Measurements from ENCODE around the gene ZNF232. TPM values are rescaled to one million over a fixed set of nuclear protein-coding genes. Genes with fewer than 3 reads are reported as not detected.
A peak's percentile ranks its signal among the peaks of the same experiment; 100 is the strongest.
"Not testable (repeated sequence)": the region's sequence is repeated elsewhere in the genome, so short reads cannot be mapped to it uniquely, and the experiment has no call there.

Gene ZNF232
- total and polyA plus RNA-seq, 9 donors = 8.4 to 27.4 (median 10.4) TPM

GRCh38 chr17:5122586-5123342 lies 11.1 kb upstream of the ZNF232 start:
- H3K36me3 ChIP-seq (ENCODE audit: control insufficient read depth, insufficient read depth, low read length) = no peaks in the 10 kb centered on the region
- DNase-seq = peak; percentile 53
- peak overlapping the region; percentile 55 for H3K4me3 ChIP-seq (ENCODE audit: low read length)
- H3K27me3 ChIP-seq (ENCODE audit: control insufficient read depth, insufficient read depth, low read length) = peaks cover 11% of the 10 kb centered on the region
- no peaks in the 10 kb centered on the region for H3K9me3 ChIP-seq (replicated peaks; ENCODE audit: control insufficient read depth, low read depth, low read length)
- peak overlapping the region; percentile 73 for H3K27ac ChIP-seq (ENCODE audit: low read length)
- H3K4me1 ChIP-seq (ENCODE audit: control insufficient read depth, insufficient read depth, low read length) = peaks cover 33% of the 10 kb centered on the region
- 1% methylated on average over 66 of the region's 75 CpGs for WGBS (ENCODE audit: insufficient coverage)

- Histone ChIP-seq H3K4me3 (ENCODE audit: low read length) (peak overlapping the region; percentile 55), H3K27me3 (ENCODE audit: control insufficient read depth, insufficient read depth, low read length) (peaks cover 17% of the 10 kb centered on the region), H3K27ac (ENCODE audit: low read length) (peak overlapping the region; percentile 73), H3K4me1 (ENCODE audit: control insufficient read depth, insufficient read depth, low read length) (peaks cover 33% of the 10 kb centered on the region)
- WGBS (ENCODE audit: insufficient coverage) = 65% methylated on average over 7 of the region's 7 CpGs
- H3K36me3 ChIP-seq (ENCODE audit: control insufficient read depth, insufficient read depth, low read length); H3K9me3 ChIP-seq (replicated peaks; ENCODE audit: control insufficient read depth, low read depth, low read length); DNase-seq: not testable (repeated sequence)
Measured at GRCh38 chr17:5122056-5122455, 10.4 kb upstream of the ZNF232 start.

GRCh38 chr17:5121186-5121841 lies 9.6 kb upstream of the ZNF232 start:
- whole genome bisulfite sequencing (ENCODE audit: insufficient coverage) = 80% methylated on average over 13 of the region's 16 CpGs
- H3K9me3 ChIP-seq (replicated peaks; ENCODE audit: control insufficient read depth, low read depth, low read length) = no peaks in the 10 kb centered on the region
- H3K27ac ChIP-seq (ENCODE audit: low read length) = peak overlapping the region; percentile 85
- DNase-seq = no peak
- no peaks in the 10 kb centered on the region for H3K36me3 ChIP-seq (ENCODE audit: control insufficient read depth, insufficient read depth, low read length)
- peaks cover 25% of the 10 kb centered on the region for H3K27me3 ChIP-seq (ENCODE audit: control insufficient read depth, insufficient read depth, low read length)
- H3K4me1 ChIP-seq (ENCODE audit: control insufficient read depth, insufficient read depth, low read length) = peaks cover 35% of the 10 kb centered on the region
- H3K4me3 ChIP-seq (ENCODE audit: low read length) = peak overlapping the region; percentile 20

GRCh38 chr17:5120436-5121185 lies 8.9 kb upstream of the ZNF232 start:
- H3K27ac ChIP-seq (ENCODE audit: low read length) = peak overlapping the region; percentile 85
- 78% methylated on average over 5 of the region's 6 CpGs for WGBS (ENCODE audit: insufficient coverage)
- H3K4me3 ChIP-seq (ENCODE audit: low read length); H3K36me3 ChIP-seq (ENCODE audit: control insufficient read depth, insufficient read depth, low read length); H3K9me3 ChIP-seq (replicated peaks; ENCODE audit: control insufficient read depth, low read depth, low read length): not testable (repeated sequence)
- H3K27me3 ChIP-seq (ENCODE audit: control insufficient read depth, insufficient read depth, low read length) = peaks cover 32% of the 10 kb centered on the region
- peaks cover 42% of the 10 kb centered on the region for H3K4me1 ChIP-seq (ENCODE audit: control insufficient read depth, insufficient read depth, low read length)
- DNase-seq = peak; percentile 76

- peak overlapping the region; percentile 62 for H3K27ac ChIP-seq (ENCODE audit: low read length)
- peaks cover 37% of the 10 kb centered on the region for H3K27me3 ChIP-seq (ENCODE audit: control insufficient read depth, insufficient read depth, low read length)
- no peak for DNase-seq
- H3K9me3 ChIP-seq (replicated peaks; ENCODE audit: control insufficient read depth, low read depth, low read length) = no peaks in the 10 kb centered on the region
- WGBS (ENCODE audit: insufficient coverage) = 65% methylated on average over 5 of the region's 7 CpGs
- H3K4me3 ChIP-seq (ENCODE audit: low read length) = no peak overlapping the region
- no peaks in the 10 kb centered on the region for H3K36me3 ChIP-seq (ENCODE audit: control insufficient read depth, insufficient read depth, low read length)
- peaks cover 44% of the 10 kb centered on the region for H3K4me1 ChIP-seq (ENCODE audit: control insufficient read depth, insufficient read depth, low read length)
Measured at GRCh38 chr17:5120036-5120435, 8.4 kb upstream of the ZNF232 start.

- H3K36me3 ChIP-seq (ENCODE audit: control insufficient read depth, insufficient read depth, low read length) = no peaks in the 10 kb centered on the region
- H3K27me3 ChIP-seq (ENCODE audit: control insufficient read depth, insufficient read depth, low read length) = peaks cover 46% of the 10 kb centered on the region
- H3K4me3 ChIP-seq (ENCODE audit: low read length) = no peak overlapping the region
- WGBS (ENCODE audit: insufficient coverage) = 80% methylated on average over 6 of the region's 6 CpGs
- no peak for DNase-seq
- H3K4me1 ChIP-seq (ENCODE audit: control insufficient read depth, insufficient read depth, low read length) = peaks cover 30% of the 10 kb centered on the region
- no peak overlapping the region for H3K27ac ChIP-seq (ENCODE audit: low read length)
- H3K9me3 ChIP-seq (replicated peaks; ENCODE audit: control insufficient read depth, low read depth, low read length) = no peaks in the 10 kb centered on the region
Measured at GRCh38 chr17:5118219-5118618, 6.5 kb upstream of the ZNF232 start.

- Histone ChIP-seq H3K27me3 (ENCODE audit: control insufficient read depth, insufficient read depth, low read length) (peaks cover 41% of the 10 kb centered on the region), H3K36me3 (ENCODE audit: control insufficient read depth, insufficient read depth, low read length) (no peaks in the 10 kb centered on the region), H3K4me1 (ENCODE audit: control insufficient read depth, insufficient read depth, low read length) (peaks cover 25% of the 10 kb centered on the region), H3K9me3 (replicated peaks; ENCODE audit: control insufficient read depth, low read depth, low read length) (no peaks in the 10 kb centered on the region), H3K4me3 (ENCODE audit: low read length) (peak within 1 kb of the TSS; percentile 8), H3K27ac (ENCODE audit: low read length) (no peak within 1 kb of the TSS)
- DNase-seq = peak; percentile 41
- WGBS (ENCODE audit: insufficient coverage) = 17% methylated on average over 84 of the region's 87 CpGs
Measured at GRCh38 chr17:5115673-5116651, 4.3 kb upstream of the ZNF232 start, which contains the start of gene USP6. USP6 (plus strand) TSS chr17:5116032; CDS start chr17:5130368, 14,336 bp downstream.

GRCh38 chr17:5110816-5111215 lies 862 bp downstream of the ZNF232 start:
- peaks cover 23% of the 10 kb centered on the region for H3K36me3 ChIP-seq (ENCODE audit: control insufficient read depth, insufficient read depth, low read length)
- no peak overlapping the region for H3K27ac ChIP-seq (ENCODE audit: low read length)
- peaks cover 14% of the 10 kb centered on the region for H3K4me1 ChIP-seq (ENCODE audit: control insufficient read depth, insufficient read depth, low read length)
- WGBS (ENCODE audit: insufficient coverage) = 70% methylated on average over 2 of the region's 8 CpGs
- H3K9me3 ChIP-seq (replicated peaks; ENCODE audit: control insufficient read depth, low read depth, low read length) = no peaks in the 10 kb centered on the region
- H3K27me3 ChIP-seq (ENCODE audit: control insufficient read depth, insufficient read depth, low read length) = peaks cover 16% of the 10 kb centered on the region
- peak overlapping the region; percentile 99 for H3K4me3 ChIP-seq (ENCODE audit: low read length)
- peak; percentile 22 for DNase-seq

GRCh38 chr17:5100832-5101231 lies 10.8 kb downstream of the ZNF232 start:
- peaks cover 7% of the 10 kb centered on the region for H3K9me3 ChIP-seq (replicated peaks; ENCODE audit: control insufficient read depth, low read depth, low read length)
- DNase-seq = no peak
- peaks cover 1% of the 10 kb centered on the region for H3K36me3 ChIP-seq (ENCODE audit: control insufficient read depth, insufficient read depth, low read length)
- no peak overlapping the region for H3K4me3 ChIP-seq (ENCODE audit: low read length)
- WGBS (ENCODE audit: insufficient coverage) = 70% methylated on average over 6 of the region's 6 CpGs
- H3K4me1 ChIP-seq (ENCODE audit: control insufficient read depth, insufficient read depth, low read length) = peaks cover 5% of the 10 kb centered on the region
- H3K27ac ChIP-seq (ENCODE audit: low read length) = no peak overlapping the region
- no peaks in the 10 kb centered on the region for H3K27me3 ChIP-seq (ENCODE audit: control insufficient read depth, insufficient read depth, low read length)
